WI38 (cell line): ENCODE results near the gene PDCD4.

Experiments used
- H3K4me3 ChIP-seq: 2 replicates; pipeline ENCODE4 v1.5.1; 2011; ENCODE audit warnings: low read depth, mild to moderate bottlenecking, control low read depth, low read length
- CTCF ChIP-seq: IDR thresholded peaks from 2 replicates; pipeline ENCODE4 v1.5.1; 2012; ENCODE audit warnings: low read depth, mild to moderate bottlenecking, control low read depth, low read length

Gene PDCD4

GRCh38 chr10:110916554-110917346, 45.0 kb downstream of the PDCD4 start:
- no peak overlapping the region for H3K4me3 ChIP-seq
- no peak for TF ChIP-seq CTCF

- no peak for TF ChIP-seq CTCF
- peak overlapping the region; percentile 84 for H3K4me3 ChIP-seq
These were observed 46.5 kb downstream of the PDCD4 start for GRCh38 chr10:110918269-110918642.

- no peak for TF ChIP-seq CTCF
- H3K4me3 ChIP-seq: peak within 1 kb of the TSS; percentile 95
These were observed 47.1 kb downstream of the PDCD4 start, which contains the start of gene BBIP1 for GRCh38 chr10:110918643-110919348. Gene BBIP1 (minus strand): TSS chr10:110919180. CDS start chr10:110918157, 1,023 bp downstream.

GRCh38 chr10:110919349-110919931, 47.7 kb downstream of the PDCD4 start, which contains the start of gene SHOC2:
Gene SHOC2 (plus strand): TSS chr10:110919604. CDS start chr10:110964359, 44,755 bp downstream.
- no peak for TF ChIP-seq CTCF

GRCh38 chr10:110919971-110920881, 48.5 kb downstream of the PDCD4 start:
- H3K4me3 ChIP-seq: peak overlapping the region; percentile 95
- TF ChIP-seq CTCF: no peak

More at GRCh38 chr10:110919349-110919931, 47.7 kb downstream of the PDCD4 start, which contains the start of gene SHOC2:
- H3K4me3 ChIP-seq: peak within 1 kb of the TSS; percentile 95

- no peak for TF ChIP-seq CTCF
- no peak overlapping the region for H3K4me3 ChIP-seq
These were observed 52.2 kb downstream of the PDCD4 start for GRCh38 chr10:110923856-110924493.
